Stimulated activated naive CD8-positive, alpha-beta T cell treated with anti-CD3 and anti-CD28 coated beads, Interleukin-15, Interleukin-2, amounts not matched to agents 100 ng/mL and 50 ng/mL, for 24 hours (primary cell): ENCODE results near the gene HNRNPR.
"Not testable (repeated sequence)": the region's sequence is repeated elsewhere in the genome, so short reads cannot be mapped to it uniquely, and the experiment has no call there.

Experiments
- H3K27ac Mint-ChIP-seq: one replicate; pipeline ENCODE4 v1.8.0; 2021; ENCODE audit warnings: mild to moderate bottlenecking, mixed read lengths
- H3K27me3 Mint-ChIP-seq: one replicate; pipeline ENCODE4 v1.8.0; 2021; ENCODE audit warnings: mixed read lengths
- H3K36me3 Mint-ChIP-seq: one replicate; pipeline ENCODE4 v1.8.0; 2021; ENCODE audit warnings: low read depth, mixed read lengths
- H3K4me1 Mint-ChIP-seq: one replicate; pipeline ENCODE4 v1.8.0; 2021; ENCODE audit warnings: low read depth, mixed read lengths
- H3K4me3 Mint-ChIP-seq: one replicate; pipeline ENCODE4 v1.8.0; 2021; ENCODE audit warnings: mild to moderate bottlenecking, mixed read lengths
- H3K9me3 Mint-ChIP-seq: one replicate; pipeline ENCODE4 v1.8.0; 2021; ENCODE audit warnings: mixed read lengths

The HNRNPR gene

DNA sequence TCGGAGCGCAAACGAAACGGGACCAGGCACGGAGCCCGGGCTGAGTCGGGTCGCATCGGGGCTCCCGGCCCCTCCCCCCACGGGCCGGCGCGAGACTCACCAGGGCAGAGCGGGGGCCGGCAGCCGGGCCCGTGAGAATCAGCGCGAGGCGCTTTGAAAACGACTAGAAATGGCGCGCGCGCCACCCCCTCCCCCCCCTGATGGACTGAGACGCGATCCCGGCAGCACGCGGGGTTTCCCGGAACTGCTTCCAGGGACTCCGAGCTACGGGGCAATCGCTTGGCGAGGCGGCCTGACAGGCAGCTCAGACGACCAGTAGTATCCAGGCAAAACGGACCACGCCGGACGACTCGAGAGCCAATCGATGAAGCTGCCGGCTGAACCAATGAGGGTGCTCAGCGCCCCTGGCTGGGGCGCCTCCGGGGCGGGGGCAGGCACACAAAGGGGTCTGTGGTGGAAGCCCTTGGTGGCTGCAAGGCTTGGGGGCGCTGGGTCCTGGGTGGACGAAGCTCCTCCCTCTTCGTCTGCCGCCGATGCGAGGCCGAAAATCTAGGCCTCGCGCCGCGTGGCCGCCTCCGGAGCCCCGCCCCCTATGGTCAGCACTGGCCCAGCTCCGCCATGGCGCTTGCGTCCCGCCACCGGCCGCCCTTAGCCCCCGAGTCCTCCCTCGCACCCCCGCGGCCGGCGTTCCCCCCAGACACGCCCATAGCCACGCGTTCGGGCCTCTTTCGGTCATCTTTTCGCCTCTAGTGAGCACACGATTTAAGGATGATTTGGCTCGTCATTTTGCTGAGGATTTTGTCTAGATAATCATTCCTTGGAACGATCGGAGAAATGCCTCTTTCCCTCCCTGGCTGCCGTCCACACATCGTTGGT is at the start of gene HNRNPR:
Gene HNRNPR (minus strand): TSS at position 174 of the 876 bp plus-strand sequence. CDS start 3,276 bp downstream, outside the sequence.
- Mint-ChIP-seq H3K4me3 (peak within 1 kb of the TSS; percentile 97), H3K27ac (peak within 1 kb of the TSS; percentile 99), H3K27me3 (no peaks in the 10 kb centered on the region), H3K4me1 (peaks cover 46% of the 10 kb centered on the region), H3K36me3 (peaks cover 38% of the 10 kb centered on the region), H3K9me3 (no peaks in the 10 kb centered on the region)

DNA sequence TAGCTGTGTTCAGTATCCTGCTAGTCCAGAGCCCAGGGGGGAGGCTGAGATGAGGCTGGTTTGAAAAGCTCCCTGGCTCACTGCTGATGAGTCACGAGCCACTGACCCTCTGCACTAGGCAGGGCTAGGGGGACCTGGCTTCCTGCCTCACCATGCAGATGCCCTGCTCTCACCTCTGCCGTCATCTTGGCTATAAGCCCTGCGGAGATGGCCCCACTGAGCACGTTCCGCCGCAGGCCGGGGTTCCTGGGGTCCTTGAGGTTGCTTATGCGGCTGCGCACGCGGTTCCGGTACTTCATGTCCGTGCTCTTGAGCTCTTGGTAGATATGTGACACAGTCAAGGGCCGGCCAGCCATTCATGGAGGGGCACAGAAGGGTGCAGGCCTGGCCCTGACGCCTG is 49.6 kb upstream of the HNRNPR start:
- H3K4me3 Mint-ChIP-seq, result no peak overlapping the region
- H3K27me3 Mint-ChIP-seq, result no peaks in the 10 kb centered on the region
- H3K36me3 Mint-ChIP-seq, result no peaks in the 10 kb centered on the region
- no peak overlapping the region for H3K27ac Mint-ChIP-seq
- H3K4me1 Mint-ChIP-seq, result no peaks in the 10 kb centered on the region
- no peaks in the 10 kb centered on the region for H3K9me3 Mint-ChIP-seq

DNA sequence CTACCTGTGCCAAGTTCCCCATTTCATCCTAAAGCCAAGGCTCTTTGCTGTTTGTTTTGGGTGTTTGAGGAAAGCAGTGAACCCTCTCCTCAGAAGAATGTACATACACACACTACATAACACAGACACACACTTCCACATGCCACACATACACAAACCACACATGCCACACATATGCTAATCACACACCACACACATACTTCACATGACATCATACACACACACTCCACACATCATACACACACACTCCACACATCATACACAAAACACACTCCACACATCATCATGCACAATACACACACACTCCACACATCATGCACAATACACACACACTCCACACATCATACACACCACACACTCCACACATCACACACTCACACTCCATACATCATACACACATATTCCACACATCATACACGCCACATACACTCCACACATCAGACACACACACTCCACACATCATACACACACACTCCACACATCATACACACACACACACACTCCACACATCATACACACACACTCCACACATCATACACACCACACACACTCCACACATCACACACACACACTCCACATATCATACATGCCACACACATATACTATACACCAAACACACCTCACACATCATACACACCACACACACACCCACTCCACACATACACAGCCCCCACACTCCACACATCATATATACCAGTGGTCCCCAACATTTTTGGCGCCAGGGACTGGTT is 48.2 kb upstream of the HNRNPR start:
- Mint-ChIP-seq H3K9me3 (no peaks in the 10 kb centered on the region), H3K4me1 (no peaks in the 10 kb centered on the region), H3K36me3 (no peaks in the 10 kb centered on the region), H3K4me3 (no peak overlapping the region), H3K27ac (no peak overlapping the region), H3K27me3 (no peaks in the 10 kb centered on the region)

DNA sequence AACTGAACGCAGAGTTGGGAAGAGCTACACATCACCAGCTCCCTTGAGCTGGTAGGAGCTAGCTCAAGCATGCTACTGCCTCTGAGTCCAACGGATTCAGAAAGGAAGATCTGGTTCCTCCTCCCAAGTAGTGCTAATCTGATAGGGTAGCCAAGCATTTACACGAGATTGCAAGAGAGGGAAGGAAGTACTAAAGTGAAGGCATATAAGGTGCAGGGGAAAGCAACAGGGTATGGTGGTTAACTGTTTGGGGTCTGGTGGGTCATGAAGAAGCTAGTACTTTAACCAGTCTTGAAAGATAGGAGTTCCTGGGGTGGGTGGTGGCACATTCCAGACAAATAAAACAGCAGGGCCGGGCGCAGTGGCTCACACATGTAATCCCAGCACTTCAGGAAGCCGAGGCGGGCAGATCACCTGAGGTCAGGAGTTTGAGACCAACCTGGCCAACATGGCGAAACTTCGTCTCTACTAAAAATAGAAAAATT is 45.8 kb upstream of the HNRNPR start:
- H3K9me3 Mint-ChIP-seq, result no peaks in the 10 kb centered on the region
- H3K36me3 Mint-ChIP-seq, result no peaks in the 10 kb centered on the region
- no peaks in the 10 kb centered on the region for H3K4me1 Mint-ChIP-seq
- no peak overlapping the region for H3K4me3 Mint-ChIP-seq
- H3K27ac Mint-ChIP-seq, result no peak overlapping the region
- H3K27me3 Mint-ChIP-seq, result no peaks in the 10 kb centered on the region

DNA sequence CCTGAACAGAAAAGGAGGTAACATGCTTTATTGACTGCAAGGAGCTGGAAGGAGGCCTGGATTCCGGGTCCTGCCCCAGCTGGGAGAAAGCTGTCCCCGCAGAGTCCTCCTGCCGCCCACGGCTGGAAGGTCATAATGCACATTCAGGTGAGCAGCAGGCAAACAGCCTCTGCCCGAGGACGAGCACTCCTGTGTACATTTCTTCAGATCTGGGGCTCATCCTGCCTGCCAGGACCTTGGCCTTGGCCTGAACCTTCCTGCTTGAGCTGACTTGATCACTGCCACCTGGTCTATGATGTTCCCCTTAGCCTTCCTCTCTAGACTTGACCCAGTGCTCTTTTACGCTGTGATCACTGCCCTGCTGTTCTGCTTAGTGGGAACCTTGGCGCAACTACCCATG is 43.4 kb upstream of the HNRNPR start:
- Mint-ChIP-seq H3K36me3 (no peaks in the 10 kb centered on the region), H3K27ac (no peak overlapping the region), H3K4me1 (no peaks in the 10 kb centered on the region), H3K9me3 (no peaks in the 10 kb centered on the region), H3K27me3 (no peaks in the 10 kb centered on the region), H3K4me3 (no peak overlapping the region)

DNA sequence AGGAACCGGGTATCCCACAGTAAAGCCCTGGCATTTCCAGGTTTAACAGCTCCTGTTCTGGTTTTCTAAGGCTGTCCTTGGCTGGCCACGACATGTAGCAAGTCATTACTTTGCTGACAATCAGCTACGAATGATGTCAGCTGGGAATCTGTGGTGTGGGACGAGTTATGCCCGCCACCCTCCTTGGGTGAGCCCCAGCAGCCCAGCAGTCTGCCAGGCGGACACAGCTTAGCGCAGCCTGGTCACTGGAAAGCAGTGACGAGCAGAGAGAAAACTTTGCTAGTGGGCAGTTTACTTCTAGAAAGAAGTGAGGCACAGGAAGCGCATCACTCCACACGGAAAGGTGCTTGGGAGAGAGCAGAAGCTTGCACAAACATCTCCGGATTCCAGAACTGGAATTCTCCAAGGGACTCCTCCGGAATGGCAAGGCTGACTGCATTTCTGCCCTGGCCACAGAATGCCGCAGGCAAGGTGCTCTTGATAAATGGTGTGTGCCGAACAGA is 41.1 kb upstream of the HNRNPR start:
- H3K27me3 Mint-ChIP-seq, result no peaks in the 10 kb centered on the region

DNA sequence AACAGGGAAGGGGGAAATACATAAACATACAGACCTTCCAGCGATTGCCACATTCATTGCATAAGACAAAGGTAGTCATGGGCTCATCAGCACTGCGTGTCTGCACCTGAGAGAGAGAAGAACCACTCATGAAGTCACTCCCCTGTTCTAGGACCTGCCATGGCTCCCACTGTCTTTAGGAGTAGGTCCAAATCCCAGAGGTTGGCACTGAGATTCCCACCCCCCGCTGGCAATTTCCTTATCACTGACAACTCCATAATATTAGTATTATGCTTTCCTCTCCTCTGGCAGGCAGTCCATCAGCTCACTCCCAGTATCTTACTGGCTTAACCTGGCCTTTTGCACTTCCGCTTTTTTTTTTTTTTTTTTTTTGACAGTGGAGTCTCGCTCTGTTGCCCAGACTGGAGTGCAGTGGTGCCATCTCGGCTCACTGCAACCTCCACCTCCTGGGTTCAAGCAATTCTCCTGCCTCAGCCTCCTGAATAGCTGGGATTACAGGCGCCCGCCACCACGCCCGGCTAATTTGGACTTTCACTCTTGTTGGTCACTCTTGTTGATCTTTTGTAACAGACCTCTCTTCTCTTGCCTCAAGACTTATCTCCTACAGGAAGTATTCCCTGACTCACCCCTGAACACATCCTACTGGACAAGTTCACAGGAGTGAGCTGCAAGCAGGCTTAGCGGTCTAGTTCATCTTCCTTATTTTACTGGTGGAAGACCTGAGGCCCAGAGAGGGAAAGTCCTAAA is 40.4 kb upstream of the HNRNPR start:
- no peaks in the 10 kb centered on the region for H3K27me3 Mint-ChIP-seq
- no peak overlapping the region for H3K4me3 Mint-ChIP-seq
- no peak overlapping the region for H3K27ac Mint-ChIP-seq
- no peaks in the 10 kb centered on the region for H3K4me1 Mint-ChIP-seq
- no peaks in the 10 kb centered on the region for H3K36me3 Mint-ChIP-seq
- no peaks in the 10 kb centered on the region for H3K9me3 Mint-ChIP-seq

More for the DNA sequence above, 41.1 kb upstream of the HNRNPR start:
- Mint-ChIP-seq H3K9me3 (no peaks in the 10 kb centered on the region), H3K36me3 (no peaks in the 10 kb centered on the region), H3K4me1 (no peaks in the 10 kb centered on the region), H3K27ac (no peak overlapping the region), H3K4me3 (no peak overlapping the region)

DNA sequence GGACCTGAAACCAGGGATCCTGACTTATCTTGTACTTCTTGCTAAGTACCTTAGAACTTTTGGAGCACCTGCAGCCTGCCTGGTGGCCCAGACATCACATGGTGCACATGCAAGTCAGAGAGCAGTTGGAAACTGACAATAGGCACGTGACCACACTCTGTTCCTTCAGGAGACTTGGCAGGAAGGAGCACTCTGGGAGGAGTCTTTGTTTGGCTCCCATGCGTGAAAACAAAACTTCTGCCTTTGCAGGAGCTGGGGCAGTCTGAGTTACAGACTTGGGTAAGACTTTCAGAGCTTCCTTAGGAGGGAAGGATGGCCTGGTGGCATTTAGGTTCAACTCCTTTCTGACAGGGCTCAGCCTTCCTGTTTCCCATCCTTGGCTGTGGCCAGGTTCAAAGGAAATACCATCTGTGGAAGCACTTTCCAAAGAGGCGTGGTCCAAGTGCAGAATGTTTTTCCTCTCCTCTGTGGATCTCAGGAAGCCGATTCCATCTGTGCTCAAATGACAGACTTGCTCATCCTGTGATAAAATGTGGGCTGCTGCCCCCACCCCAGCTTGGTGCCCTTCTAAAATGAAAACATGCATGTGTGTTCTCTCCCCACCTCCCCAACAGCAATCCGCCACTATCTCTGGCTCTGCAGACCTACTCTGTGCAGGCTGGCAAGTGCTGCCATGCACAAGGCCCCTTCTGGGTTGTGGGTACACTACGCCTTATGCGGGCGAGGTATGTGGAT is 39.7 kb upstream of the HNRNPR start:
- H3K27ac Mint-ChIP-seq, result no peak overlapping the region
- H3K4me1 Mint-ChIP-seq, result no peaks in the 10 kb centered on the region
- no peaks in the 10 kb centered on the region for H3K27me3 Mint-ChIP-seq
- no peak overlapping the region for H3K4me3 Mint-ChIP-seq
- no peaks in the 10 kb centered on the region for H3K36me3 Mint-ChIP-seq
- no peaks in the 10 kb centered on the region for H3K9me3 Mint-ChIP-seq

DNA sequence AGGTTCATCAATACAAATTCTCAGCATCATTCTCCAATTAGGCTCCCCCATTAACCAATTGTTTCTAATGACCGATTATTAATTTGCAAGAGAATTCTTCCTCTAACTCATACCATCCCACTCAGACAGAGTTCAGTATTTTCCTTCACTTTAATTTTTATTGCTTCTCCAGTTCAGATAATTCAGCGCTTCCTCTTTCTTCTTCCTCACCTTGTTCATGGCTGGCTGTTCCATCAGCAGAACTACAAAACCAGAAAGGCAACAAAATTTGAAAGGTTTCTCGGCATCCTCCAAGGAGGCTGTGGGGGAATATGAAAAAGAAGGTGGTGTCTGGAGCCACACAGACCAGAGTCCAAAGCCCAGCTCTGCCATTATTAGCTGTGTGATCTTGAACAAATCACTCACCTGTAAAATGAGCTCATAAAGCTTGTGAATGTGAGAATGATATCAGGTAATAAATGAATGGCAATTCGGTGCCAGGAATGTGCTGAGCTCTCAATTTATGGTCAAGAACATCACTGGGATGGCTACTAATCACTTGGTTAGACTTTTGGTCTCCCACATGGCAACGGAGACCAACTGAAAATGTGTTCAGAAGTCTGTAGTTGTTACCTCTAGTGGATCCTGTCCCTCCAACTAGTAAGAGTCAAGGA is 37.3 kb upstream of the HNRNPR start:
- Mint-ChIP-seq H3K27me3 (no peaks in the 10 kb centered on the region), H3K27ac (no peak overlapping the region), H3K4me1 (no peaks in the 10 kb centered on the region), H3K9me3 (no peaks in the 10 kb centered on the region), H3K36me3 (no peaks in the 10 kb centered on the region), H3K4me3 (no peak overlapping the region)

DNA sequence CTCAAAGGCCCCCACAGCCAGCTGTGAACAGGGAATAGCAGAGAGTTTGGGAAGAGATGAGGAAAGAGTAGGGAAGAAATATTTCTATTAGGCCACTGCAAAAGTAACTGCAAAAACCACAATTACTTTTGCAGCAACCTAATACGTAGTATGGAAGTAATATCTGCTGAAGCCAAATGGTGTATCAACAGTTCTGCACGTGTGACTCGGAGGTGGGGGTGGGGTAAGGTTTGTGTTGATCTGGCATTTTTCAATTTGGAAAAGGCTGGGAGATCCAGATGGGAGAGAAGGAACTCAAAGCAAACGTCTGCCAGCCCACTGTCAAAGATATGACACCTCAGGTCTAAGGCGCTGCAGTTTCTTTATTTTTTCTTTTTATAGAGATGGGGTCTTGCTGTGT is 36.6 kb upstream of the HNRNPR start:
- H3K27ac Mint-ChIP-seq, result no peak overlapping the region
- H3K4me3 Mint-ChIP-seq, result no peak overlapping the region
- H3K9me3 Mint-ChIP-seq, result no peaks in the 10 kb centered on the region
- H3K4me1 Mint-ChIP-seq, result no peaks in the 10 kb centered on the region
- no peaks in the 10 kb centered on the region for H3K27me3 Mint-ChIP-seq
- no peaks in the 10 kb centered on the region for H3K36me3 Mint-ChIP-seq

DNA sequence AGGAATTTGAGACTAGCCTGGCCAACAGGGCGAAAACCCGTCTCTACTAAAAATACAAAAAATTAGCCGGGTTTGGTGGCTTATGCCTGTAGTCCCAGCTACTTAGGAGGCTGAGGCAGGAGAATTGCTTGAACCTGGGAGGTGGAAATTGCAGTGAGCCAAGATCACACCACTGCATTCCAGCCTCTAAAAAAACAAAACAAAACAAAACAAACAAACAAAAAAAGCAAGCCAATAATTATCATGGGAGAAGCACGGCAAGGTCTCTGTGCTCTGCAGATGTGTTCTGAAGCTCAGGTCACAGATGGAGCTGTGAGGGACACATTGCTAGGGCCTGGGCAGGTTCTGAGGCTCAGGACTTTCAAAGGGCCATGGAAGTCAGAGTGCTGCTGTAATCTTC is 36.2 kb upstream of the HNRNPR start:
- H3K27ac Mint-ChIP-seq, H3K4me3 Mint-ChIP-seq, H3K27me3 Mint-ChIP-seq, H3K36me3 Mint-ChIP-seq, H3K4me1 Mint-ChIP-seq, H3K9me3 Mint-ChIP-seq: not testable (repeated sequence)

DNA sequence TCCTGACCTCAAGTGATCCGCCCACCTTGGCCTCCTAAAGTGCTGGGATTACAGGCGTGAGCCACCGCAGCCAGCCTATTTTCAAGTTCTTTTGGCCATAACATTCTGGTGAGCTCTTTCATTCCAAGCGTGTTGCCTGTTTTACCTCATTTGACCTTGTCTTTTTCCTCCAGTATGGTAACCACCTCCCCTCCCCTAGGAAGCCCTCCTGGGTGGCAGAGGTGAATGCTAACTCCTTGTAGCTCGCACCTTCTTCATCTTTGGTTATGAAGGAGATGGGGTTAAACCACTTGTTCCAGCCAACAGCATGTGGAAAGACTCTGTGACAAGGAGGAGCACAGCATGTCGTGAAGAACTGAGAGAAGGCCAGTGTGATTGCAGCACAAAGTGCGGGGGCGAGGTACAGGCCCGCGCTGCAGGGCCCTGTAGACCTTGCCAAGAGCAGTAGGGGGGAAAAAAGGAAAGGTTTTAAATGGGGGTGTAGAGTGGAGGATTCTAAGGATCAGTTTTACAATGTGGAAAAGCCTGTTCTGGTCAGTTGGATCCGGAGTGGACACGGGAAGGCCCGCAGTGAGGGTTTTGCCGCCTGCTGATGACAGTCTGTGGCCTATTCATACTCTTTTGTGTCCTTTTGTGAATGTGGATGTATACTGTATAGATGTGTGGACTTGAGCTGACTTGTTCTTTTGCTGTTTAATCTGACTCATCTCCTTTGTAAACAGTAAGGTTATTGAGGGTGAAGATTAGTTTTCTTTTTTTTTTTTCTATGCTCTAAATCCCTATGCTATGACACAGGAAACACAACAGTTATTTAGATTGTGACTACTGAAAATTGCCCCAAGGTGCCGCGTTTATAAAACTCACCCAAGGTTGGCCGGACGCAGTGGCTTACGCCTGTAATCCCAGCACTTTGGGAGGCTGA is 33.1 kb upstream of the HNRNPR start:
- Mint-ChIP-seq H3K4me1 (no peaks in the 10 kb centered on the region), H3K4me3 (no peak overlapping the region), H3K27ac (no peak overlapping the region), H3K27me3 (no peaks in the 10 kb centered on the region), H3K9me3 (no peaks in the 10 kb centered on the region), H3K36me3 (no peaks in the 10 kb centered on the region)

DNA sequence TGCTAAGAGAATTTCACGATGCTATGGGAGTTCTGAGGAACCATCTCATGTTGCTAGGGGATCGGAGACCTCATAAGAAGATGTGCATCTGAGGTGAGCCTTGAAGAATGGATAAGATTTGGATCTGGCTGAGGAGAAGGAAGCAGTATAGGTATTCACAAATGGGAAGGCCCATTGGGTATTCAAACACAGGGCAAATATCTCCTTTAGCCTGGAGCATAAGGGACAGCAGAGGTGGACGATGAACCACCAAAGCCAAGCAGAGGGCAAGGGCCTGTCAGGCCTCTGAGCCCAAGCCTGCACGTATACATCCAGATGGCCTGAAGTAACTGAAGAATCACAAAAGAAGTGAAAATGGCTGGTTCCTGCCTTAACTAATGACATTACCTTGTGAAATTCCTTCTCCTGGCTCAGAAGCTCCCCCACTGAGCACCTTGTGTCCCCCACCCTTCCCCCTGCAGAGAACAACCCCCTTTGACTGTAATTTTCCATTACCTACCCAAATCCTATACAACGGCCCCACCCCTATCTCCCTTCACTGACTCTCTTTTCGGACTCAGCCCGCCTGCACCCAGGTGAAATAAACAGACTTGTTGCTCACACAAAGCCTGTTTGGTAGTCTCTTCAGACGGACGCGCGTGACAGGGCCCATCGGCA is 30.1 kb upstream of the HNRNPR start:
- H3K36me3 Mint-ChIP-seq, H3K4me3 Mint-ChIP-seq, H3K27me3 Mint-ChIP-seq, H3K9me3 Mint-ChIP-seq, H3K27ac Mint-ChIP-seq: not testable (repeated sequence)
- H3K4me1 Mint-ChIP-seq, result peaks cover 14% of the 10 kb centered on the region
